Measurements from ENCODE around the gene ARHGAP10.

Gene ARHGAP10

GRCh38 chr4:147828331-147828905, 96.5 kb downstream of the ARHGAP10 start:
- no peak for DNase-seq (ENCODE audit: low read depth)

- DNase-seq (ENCODE audit: low read depth), result no peak
These were observed 97.7 kb downstream of the ARHGAP10 start for GRCh38 chr4:147829401-147830101.

- DNase-seq (ENCODE audit: low read depth), result no peak
These were observed 98.2 kb downstream of the ARHGAP10 start for GRCh38 chr4:147830102-147830463.

DNA sequence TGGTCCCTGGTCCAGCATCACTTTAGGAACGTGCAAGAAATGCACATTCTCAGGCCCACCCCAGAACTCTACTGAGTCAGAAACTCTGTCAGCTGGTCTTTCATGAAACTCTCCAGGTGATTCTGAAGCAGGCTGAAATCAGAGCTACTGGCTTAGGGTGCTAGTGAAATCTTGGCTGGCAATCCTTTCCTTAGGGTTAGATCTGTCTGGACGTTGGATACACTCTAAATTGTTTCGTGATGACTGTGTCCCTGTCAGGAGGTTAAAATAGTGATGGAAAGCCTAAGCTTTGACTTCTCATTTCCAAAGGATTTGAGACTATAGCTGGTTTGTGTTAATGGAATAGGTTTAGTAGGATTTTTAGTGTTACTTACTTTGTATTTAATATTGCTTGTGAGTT, 99.1 kb downstream of the ARHGAP10 start:
- no peak for DNase-seq (ENCODE audit: low read depth)

- DNase-seq (ENCODE audit: low read depth), result no peak
These were observed 99.8 kb downstream of the ARHGAP10 start for GRCh38 chr4:147831551-147832171.

DNA sequence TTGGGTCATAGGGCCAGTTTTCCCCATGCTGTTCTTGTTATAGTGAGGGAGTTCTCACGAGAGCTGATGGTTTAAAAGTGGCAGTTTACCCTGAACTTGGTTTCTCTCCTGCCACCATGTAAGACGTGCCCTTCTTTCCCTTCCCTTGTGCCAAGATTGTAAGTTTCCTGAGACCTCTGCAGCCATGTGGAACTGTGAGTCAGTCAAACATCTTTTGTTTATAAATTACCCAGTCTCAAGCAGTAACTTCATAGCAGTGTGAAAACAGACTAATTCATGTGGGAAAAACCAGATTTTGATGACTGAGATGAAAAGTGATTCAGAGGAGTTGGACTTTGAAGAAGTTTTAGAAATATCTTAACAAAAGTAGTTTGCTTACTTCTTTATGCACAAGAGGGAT, 101.4 kb downstream of the ARHGAP10 start:
- DNase-seq (ENCODE audit: low read depth), result no peak

GRCh38 chr4:147833741-147834140, 101.9 kb downstream of the ARHGAP10 start:
- no peak for DNase-seq (ENCODE audit: low read depth)

DNA sequence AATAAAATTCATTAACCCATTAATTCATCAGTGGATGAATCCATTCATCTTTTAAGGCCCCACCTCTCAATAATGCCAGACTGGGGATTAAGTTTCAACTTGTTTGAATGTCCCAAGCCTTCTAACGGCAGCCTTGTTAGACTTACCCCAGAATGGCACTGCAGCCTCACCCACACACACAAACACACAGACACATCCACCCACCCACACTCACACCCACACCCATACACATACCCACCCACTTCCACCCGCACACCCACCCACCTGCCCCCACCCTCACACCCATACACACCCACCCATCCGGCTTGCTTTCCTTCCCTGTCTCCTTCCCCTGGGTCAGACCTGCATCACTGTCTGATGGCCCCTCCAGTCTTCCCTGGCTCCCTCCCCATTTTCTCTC, 102.6 kb downstream of the ARHGAP10 start:
- no peak for DNase-seq (ENCODE audit: low read depth)

GRCh38 chr4:147836807-147837206, 104.9 kb downstream of the ARHGAP10 start:
- no peak for DNase-seq (ENCODE audit: low read depth)

DNA sequence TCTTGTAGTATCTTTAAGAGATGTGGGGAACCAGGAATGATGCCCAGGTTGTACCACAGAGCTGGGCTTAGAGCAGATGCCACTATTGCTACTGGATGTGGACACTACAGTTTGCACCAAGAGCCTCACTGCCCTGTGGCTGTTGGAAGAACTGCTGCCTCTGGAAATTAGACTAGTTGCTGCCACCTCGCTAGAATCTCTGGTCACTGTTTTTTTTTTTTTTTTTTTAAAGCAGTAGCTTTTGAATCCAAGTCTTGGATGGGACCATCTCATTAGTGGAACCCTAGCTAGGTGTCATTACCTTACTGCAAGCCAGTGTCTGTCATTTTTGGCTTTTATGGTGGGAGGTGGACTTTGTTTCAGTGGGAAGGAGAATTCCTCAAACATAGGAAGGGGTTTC, 105.5 kb downstream of the ARHGAP10 start:
- no peak for DNase-seq (ENCODE audit: low read depth)

GRCh38 chr4:147837854-147838253, 106.0 kb downstream of the ARHGAP10 start:
- DNase-seq (ENCODE audit: low read depth), result no peak

DNA sequence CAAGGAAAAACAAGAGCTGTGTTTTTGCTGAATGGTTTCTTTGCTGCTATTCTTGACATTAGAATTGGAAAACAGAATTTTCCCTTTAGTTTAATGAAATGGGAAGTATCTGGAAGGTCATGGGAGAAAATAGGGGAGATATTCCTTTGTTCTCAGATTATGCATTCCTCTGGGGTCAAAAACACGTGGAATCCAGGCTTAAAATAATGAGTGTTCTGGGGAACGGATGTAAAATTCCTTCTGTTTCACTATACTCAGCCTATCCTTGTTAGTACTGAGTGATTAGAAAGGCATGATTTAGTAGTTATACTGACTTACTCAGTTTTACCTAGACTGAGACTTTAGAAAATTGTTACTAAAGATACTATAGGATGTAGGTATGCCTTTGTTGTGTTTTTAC, 107.3 kb downstream of the ARHGAP10 start:
- no peak for DNase-seq (ENCODE audit: low read depth)

- no peak for DNase-seq (ENCODE audit: low read depth)
These were observed 107.8 kb downstream of the ARHGAP10 start for GRCh38 chr4:147839663-147840062.

GRCh38 chr4:147840838-147841738, 109.2 kb downstream of the ARHGAP10 start:
- no peak for DNase-seq (ENCODE audit: low read depth)

- no peak for DNase-seq (ENCODE audit: low read depth)
These were observed 110.7 kb downstream of the ARHGAP10 start for GRCh38 chr4:147842573-147842972.

DNA sequence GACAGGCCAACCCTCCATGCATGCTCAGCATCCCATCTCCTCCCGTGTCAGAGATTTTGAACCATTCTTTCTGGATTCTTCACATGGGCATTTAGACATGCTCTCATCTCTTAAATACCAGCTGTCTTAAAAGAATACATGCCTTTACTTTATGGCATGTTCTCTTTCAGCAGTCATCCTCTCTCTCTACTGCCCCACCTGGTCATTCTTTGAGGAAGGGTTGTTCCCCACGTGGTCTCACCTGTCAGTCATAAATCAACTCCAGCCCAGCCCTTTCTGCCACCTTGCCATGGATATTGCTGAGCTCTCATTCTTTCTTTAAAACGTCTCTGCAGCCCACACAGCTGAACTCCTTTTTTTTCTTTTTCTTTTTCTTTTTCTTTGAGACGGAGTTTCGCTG, 111.3 kb downstream of the ARHGAP10 start:
- no peak for DNase-seq (ENCODE audit: low read depth)

- no peak for DNase-seq (ENCODE audit: low read depth)
These were observed 112.9 kb downstream of the ARHGAP10 start for GRCh38 chr4:147844781-147845180.

DNA sequence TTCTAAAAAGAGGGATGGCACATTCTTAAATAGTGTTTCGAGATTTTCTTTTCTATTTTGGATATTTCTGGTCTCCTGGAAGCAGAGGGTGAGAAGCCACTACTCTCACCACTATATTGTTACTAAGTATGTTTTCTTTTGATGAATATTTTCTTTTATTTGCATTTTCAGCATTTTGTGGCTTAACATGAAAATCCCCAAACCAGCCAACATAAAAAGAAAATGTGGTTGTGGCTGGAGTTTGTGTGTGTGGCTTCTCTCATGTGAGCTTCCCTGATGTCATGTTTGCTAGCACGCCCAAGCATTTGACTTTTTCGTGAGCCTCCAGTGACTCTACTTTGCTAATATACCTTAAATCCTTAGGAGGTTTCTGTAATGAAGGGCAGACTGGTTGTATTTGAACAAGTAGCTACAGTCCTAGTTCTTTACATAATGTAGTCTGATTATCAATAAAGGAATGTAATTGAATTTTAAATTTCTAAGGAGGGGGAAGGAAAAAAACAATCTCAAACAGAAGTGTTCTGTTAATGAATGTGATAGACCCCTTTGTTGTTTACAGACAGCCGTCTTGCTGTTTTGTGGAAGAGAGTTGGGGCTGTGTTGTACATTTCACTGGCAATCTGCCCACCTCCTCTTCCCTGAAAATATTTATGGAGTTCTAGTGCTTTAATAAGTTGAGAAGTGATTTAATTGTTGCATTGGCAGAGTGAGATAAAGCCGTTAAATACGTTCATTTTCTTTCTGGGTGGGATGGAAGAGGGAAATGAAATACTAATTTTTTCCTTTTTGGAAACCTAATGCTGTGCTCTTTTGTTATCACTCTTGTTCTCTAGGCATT, 114.6 kb downstream of the ARHGAP10 start:
- no peak for DNase-seq (ENCODE audit: low read depth)

DNA sequence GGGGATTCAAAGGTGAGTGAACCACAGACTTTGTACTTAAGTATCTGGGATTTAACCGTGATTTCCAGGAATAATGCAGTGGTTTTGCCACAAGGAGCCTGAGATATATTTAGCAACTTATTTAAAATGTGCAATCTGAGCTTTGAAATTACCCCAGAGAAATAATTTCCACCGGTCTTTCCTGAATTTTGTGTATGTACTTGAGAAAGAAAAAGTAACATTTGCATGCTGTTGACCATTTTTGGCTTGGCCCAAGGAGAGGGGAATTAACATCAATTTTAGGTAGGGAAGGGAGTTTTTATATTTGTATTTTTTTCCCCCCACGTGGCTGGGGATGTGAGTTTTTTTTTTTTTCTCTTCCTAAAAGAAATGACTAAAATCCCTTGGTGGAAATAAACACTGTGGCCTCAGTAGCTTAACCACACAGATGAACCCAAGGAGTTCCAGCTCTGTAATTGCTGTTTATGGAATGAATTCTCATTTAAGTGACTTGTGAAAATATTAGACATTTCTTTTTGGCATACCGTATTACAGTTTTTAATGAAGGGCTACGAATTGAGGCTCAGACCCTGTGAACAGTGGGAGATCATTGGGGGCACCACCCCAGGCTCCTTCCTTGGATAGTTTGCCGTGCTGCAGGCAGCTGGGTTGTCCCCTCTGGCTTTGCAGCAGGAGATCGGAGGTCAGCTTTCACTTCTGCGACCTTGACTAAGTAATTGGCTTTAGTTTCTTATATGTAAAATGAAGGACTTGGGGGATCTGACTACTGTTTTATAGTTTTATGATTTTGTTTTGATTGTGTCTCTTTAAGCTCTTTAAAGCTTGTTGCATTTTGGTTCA, 116.1 kb downstream of the ARHGAP10 start:
- no peak for DNase-seq (ENCODE audit: low read depth)

GRCh38 chr4:147848634-147849033, 116.7 kb downstream of the ARHGAP10 start:
- DNase-seq (ENCODE audit: low read depth), result no peak

DNA sequence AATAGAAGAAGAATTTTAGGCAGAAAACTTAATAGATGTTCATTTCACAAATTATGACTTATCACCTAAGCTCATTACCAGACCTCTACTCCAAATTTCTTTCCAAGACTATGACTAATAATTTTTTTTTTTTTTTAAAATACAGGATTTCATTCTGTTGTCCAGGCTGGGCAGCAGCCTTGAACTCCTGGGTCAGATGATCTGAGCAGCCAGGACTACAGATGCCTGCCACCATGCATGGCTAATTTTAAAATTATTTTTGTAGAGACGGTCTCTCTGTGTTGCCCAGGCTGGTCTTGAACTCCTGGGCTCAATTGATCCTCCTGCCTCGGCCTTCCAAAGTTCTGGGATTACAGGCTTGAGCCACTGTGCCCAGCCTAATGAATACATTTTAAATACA, 119.2 kb downstream of the ARHGAP10 start:
- DNase-seq (ENCODE audit: low read depth), result no peak

All from stimulated activated CD8-positive, alpha-beta memory T cell treated with anti-CD3 and anti-CD28 coated beads, Interleukin-12 subunit alpha, Interleukin-12 subunit beta, amount 100 ng/mL, for 1 hour (primary cell).